Fibroblast of lung (primary cell): ENCODE measurements around the gene OR56A4.

Experiments
- CTCF ChIP-seq, 2 donors: IDR thresholded peaks in 1 of 2; conservative IDR thresholded peaks in 1 of 2; 1 replicate in 1 of 2; 2 replicates in 1 of 2; pipeline ENCODE4 v1.5.1; 2011 to 2012; ENCODE audit warnings: low read length in 2 of 2, control low read depth in 1 of 2, inconsistent platforms in 1 of 2, low read depth in 1 of 2, mild to moderate bottlenecking in 1 of 2
- EZH2 ChIP-seq: IDR thresholded peaks from 2 replicates; pipeline ENCODE4 v1.5.1; 2012; ENCODE audit warnings: low read length, control low read depth, mild to moderate bottlenecking; ENCODE audit errors: missing control alignments

- TF ChIP-seq CTCF (conservative IDR thresholded peaks at IDR 0.05 in 1 of 2, IDR thresholded peaks at IDR 0.05 in 1 of 2; ENCODE audit: low read depth in 1 of 2, low read length in 2 of 2) (no peak), EZH2 (no peak)
Observed at GRCh38 chr11:6052374-6052773, 45.6 kb upstream of the OR56A4 start.
